Measurements from ENCODE around the gene PCBD1.
"Not testable (repeated sequence)": the region's sequence is repeated elsewhere in the genome, so short reads cannot be mapped to it uniquely, and the experiment has no call there.

PCBD1 gene

GRCh38 chr10:70861495-70862197 is 26.7 kb downstream of the PCBD1 start:
- not testable (repeated sequence) for DNase-seq

DNA sequence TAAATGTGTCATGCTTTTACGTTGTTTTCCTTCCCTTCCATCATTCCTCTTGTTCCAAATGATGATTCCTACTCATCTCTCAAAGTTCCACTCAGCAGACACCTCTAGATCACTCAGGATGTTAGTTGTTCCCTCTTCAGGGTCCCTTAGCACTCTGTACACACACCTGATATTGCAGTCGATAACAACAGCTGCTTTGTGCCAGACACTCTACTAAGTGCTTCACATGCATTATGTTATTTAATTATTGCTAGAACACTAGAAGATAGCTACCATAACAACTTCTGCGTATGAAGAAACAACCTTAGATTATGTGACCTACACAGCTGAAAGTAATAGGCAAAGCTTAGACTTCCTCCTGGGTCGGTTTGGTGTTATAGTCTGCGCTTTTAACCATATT is 29.6 kb downstream of the PCBD1 start:
- no peak for DNase-seq

DNA sequence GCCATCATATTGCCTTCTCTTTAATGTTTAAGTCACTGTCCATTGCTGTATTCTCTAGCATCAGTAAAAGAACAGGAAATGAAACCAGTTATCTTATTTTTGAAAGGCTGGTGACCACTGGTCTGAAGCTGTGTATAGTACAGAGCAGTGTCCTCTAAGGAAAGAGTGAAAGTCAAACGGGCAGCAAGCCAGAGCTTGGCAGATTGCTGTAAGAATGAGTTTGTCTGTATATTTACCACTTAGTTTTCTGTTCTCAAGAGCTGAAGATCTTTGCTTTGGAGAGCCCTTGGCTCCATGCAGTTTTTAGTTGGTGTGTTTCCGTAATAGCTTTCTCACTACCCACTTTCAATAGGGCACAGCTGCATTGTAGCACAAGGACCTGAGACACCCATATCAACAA is 31.9 kb downstream of the PCBD1 start:
- no peak for DNase-seq

- no peak for DNase-seq
Measured at GRCh38 chr10:70853457-70853856, 34.9 kb downstream of the PCBD1 start.

- DNase-seq = no peak
Measured at GRCh38 chr10:70853038-70853437, 35.3 kb downstream of the PCBD1 start.

DNA sequence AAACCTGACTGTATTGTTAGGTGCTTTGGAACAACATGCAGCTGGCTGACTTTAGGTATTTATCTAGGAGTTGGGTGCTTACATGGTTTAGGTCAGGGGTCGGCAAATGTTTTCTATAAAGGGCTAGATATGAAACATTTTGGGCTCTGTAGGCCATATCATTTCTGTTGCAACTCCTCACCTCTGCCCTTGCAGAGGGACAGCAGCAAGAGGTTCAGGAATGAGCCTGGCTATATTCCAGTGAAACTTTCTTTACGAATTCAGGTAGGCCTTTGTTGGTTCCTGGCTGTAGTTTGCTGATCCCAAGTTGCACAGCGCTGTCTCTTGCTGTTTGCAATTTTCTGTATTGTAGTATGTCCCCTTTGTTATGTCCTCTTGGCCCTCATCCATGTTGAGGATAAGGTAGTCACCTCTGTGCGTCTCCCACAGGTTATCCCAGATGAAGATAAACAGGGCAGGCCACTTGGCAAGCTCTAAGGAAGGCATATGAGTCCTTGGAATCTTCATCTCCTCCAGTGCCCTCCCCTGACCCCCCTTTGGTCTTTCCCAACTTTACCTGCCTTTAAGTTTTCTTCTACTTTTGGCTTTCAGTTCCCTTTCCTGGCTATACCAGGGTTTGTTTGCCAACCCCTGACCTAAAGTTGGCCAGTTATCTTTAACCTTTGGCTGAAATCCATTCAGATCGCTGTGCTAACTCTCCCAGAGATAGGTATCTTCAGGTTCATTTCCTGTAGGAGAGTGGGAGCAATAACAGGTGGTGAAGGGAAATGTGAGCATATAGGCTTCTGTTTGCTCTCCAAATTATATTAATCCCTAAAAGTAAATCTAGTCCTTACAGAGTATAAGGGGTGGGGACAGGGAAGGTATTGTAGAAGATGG is 36.5 kb downstream of the PCBD1 start:
- no peak for DNase-seq

- no peak for DNase-seq
Measured at GRCh38 chr10:70850097-70850496, 38.3 kb downstream of the PCBD1 start.

GRCh38 chr10:70849582-70850016 is 38.8 kb downstream of the PCBD1 start:
- peak in 1 of 5 experiments; percentile 24 for DNase-seq

DNA sequence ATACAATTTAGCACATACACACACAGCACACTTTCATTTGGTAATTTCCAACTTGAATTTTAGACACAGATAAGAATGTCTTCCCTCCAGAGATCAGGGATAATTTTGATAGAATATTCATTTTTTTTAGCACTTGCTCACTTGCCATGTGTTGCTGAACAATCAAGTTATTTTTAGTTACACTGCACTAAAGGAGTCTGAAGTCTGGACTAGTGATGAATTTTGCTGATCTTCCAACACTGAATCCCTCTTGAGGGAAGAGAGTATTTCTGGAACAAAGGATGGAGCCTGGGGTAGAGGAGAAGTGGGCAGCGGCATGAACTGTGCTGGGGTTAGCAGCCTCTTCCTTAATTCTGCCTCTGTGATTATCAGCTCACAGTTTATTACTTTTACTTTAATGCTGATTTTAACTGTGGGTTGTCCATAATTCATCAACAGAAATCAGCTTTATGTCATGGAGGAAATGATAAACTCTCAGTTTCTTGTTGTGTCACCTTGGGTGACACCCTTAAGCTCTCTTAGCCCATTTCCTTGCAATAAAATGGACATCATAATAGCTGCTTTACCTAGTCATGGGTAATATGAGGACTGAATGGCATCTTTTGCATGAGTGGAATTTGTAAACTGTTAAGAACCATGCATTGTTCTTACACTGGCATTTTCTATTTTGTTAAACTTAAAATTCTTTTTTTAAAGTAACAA is 40.6 kb downstream of the PCBD1 start:
- DNase-seq = no peak

DNA sequence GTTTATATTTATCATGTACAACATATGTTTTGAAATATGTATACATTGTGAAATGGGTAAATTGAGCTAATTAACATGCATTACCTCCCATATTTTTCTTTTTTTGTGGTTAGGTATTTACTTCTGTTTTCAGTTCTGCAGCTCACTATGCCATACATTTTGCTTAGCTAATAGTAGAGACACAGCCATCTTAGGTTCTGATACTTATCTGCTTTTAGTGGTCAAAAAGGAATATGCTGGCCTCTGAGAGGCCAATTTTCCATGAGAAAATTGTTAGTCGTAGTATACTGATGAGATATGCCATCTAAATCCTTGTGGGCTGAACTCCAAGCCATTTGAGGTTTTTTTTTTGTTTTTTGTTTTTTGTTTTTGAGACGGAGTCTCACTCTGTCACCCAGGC is 41.6 kb downstream of the PCBD1 start:
- no peak for DNase-seq

DNA sequence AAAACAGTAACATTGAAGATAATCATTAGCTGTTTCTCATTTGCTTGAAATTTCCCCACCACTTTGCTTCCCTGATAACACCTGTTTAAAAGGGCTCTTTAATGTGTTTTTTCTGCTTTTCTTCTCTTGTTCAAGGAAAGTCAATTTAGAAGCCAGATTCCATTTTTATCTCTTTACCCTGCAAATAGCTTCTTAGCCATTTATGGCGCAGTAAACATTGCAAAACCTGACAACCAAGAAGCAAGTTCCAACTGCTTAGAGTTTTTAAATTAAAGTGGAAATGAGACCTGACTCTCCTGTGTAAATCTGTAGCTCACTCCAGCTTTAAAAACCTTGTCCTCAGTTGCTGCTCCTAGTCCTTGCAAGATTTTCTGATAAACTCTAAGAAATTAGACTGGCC is 42.5 kb downstream of the PCBD1 start:
- DNase-seq = no peak

DNA sequence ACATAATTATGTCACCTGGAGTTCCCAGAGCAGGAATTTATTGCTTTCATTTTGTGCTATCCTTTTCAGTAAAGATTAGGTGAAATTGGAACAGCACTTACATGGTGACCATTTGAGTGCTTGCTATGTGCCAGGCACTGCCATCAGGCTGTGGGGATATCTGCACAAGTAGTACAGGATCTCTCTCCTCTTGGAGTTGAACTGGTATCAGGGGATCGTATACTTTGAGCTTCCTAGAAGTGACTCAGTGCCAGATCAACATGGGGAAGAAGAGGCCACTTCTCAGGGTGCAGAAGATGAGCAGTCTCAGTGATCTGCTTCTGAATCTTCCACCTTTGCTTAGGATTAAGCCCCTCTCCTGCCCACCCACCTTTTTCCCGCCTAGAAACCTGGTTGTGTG is 43.1 kb downstream of the PCBD1 start:
- no peak for DNase-seq

DNA sequence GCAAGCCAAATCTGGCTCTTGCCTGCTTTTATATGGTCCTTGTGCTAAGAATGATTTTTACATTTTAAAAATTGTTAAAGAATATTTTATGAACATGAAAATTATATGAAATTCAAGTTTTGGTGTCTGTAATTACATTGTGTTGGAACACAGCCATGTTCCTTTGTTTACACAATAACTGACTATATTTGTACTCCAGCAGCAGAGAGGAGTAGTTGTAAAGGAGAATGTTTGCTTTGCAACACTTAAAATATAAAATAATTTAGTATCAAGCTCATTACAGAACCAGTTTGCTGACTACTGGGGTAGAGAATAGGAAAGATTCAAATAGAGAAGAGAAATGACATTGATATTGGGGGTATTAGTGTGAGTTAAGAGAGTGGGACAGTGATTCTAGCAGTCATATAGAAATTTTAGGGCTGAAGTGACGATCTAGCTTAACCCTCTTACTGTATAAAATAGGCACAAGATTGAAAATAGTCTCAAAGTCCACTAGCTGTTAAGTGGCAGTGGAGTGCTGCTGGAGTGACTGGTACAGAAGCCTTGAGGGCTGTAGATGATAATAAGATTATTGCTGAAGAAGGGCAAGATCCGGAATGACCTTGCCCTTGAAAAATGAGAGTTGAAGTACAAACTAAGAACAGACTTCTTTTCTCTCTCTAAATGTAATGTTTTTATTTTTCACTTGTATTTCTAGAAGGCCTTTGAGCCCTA is 44.4 kb downstream of the PCBD1 start:
- DNase-seq = no peak

DNA sequence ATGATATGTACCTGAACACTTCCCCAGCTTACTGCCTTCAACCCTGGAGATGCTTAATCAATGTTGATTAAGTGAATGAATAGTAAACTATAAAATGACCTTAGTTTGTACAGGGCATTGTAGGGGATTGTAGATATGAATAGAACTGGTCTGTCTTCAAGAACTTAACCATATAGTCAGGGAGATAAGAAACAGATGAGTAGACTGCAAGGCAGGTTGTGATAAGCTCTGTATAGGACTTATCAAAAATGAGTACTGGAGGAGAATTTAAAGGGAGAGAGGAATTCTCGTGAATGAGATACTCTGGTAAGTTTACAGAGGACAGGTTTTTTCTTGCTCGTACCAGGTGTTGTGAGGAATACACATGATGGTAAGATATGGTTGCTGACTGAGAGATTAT is 45.0 kb downstream of the PCBD1 start:
- DNase-seq = no peak

GRCh38 chr10:70840836-70841235 is 47.5 kb downstream of the PCBD1 start:
- peak in 1 of 5 experiments; percentile 24 for DNase-seq

DNA sequence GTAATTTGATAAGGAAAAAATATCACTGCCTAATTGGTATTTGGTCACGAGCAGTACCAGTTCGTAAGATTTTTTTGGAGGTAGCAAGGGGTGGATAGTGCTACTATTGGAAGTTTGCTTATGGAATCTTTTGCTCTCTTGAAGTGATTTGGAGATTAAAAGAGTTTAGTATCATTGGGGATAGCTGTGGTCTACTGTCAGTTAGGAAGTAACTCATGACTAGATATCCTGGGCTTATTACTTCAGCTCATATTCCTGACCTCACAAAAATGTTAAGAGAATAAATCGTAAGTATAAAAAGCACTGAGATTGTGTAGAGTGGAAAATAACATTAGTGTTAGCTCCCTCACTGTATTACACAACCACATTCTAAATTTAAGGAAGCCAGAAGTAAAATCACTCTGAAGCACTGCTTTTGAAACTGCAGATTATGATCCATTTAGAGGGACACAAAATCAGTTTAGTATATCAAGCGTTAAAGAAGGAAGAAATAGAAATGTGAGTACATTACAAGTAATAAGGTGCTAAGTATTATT is 50.0 kb downstream of the PCBD1 start:
- no peak for DNase-seq

DNA sequence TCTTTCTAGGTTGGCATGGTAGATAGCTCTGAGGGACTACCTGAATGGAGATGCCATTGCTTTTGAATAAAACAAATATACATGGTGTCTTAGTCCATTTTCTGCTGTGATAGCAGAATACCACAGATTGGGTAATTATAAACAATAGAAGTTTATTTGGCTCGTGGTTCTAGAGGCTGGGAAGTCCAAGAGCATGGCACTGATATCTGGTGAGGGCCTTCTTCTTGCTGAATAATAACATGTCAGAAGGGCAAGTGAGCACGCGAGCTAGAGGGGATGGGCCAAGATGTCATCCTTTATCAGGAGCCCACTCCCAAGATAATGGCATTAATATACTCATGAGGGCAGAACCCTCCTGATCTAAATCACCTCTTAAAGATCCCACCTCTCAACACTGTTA is 50.7 kb downstream of the PCBD1 start:
- no peak for DNase-seq

GRCh38 chr10:70836319-70836718 is 52.0 kb downstream of the PCBD1 start:
- no peak for DNase-seq

DNA sequence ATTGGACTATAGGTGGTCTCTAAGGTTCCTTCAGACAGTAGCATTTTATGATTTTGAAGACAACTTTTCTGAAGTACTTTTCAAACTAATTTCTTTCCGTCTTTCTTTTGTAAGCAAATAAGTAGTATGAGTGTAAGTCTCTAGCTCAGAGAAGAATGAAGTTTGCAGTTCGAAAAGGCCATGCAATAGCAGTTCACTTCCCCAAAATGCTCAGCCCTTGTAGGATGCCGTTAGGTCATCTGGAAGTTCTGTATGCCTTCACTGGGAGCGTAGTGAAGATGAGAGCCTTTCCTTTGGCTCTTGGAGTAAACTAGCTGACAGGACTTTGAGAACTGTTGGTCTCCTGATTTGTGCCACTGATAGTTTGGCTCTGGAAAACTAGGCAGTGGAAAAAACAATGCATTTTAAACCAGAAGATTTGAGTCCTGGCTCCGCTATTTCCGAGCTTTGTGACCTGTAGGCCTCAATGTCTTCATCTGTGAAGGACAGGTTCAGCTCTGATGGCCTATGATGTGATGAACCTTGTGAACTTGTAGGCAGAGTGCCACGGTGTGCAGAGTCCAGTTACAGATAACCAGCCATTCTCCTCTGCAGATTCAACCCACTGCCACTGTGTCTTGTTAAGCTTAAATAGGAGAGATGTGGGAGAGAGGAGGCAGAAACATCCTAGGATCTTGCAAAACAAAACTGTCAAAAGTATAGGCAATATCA is 53.8 kb downstream of the PCBD1 start:
- DNase-seq = no peak

GRCh38 chr10:70834021-70834420 is 54.3 kb downstream of the PCBD1 start:
- no peak for DNase-seq

GRCh38 chr10:70833601-70834000 is 54.8 kb downstream of the PCBD1 start:
- no peak for DNase-seq

Data from T-helper 2 cell (primary cell).